ENCODE measurements around the gene CD247.

- TF ChIP-seq ZNF780A (CRISPR knock-in tag; IDR thresholded peaks at IDR 0.05) (no peak), YY1 (IDR thresholded peaks at IDR 0.05; ENCODE audit: insufficient read depth, insufficient replicate concordance, low read depth, low read length) (no peak), NFYC (CRISPR knock-in tag; IDR thresholded peaks at IDR 0.05) (no peak), CTCF (CRISPR knock-in tag; IDR thresholded peaks at IDR 0.05) (no peak), ZBTB7A (CRISPR knock-in tag; IDR thresholded peaks at IDR 0.05) (no peak), ZNF615 (CRISPR knock-in tag; IDR thresholded peaks at IDR 0.05; ENCODE audit: borderline replicate concordance) (no peak), THAP8 (CRISPR knock-in tag; IDR thresholded peaks at IDR 0.05; ENCODE audit: borderline replicate concordance) (no peak), SOX6 (IDR thresholded peaks at IDR 0.05) (no peak), SOX6 (CRISPR knock-in tag; IDR thresholded peaks at IDR 0.05) (no peak), ARID3A (IDR thresholded peaks at IDR 0.05; ENCODE audit: low read depth, low read length) (no peak)
Observed at GRCh38 chr1:167408355-167408754, 110.0 kb downstream of the CD247 start.
